GM12878 (cell line): ENCODE measurements around the gene MYCT1. TPM values are rescaled to one million over a fixed set of nuclear protein-coding genes. Genes with fewer than 3 reads are reported as not detected.
A peak's percentile ranks its signal among the peaks of the same experiment; 100 is the strongest.

ENCODE experiments used
- ATAC-seq: fragments of 200-7000 bp; cut with Tn5 transposase; 3 replicates; pipeline ENCODE4 v1.9.1; 2020; ENCODE audit warnings: mild to moderate bottlenecking, moderate library complexity
- BruUV-seq: library from RNA; stranded (reverse); fragments of 400-500 nt; replicated peaks from 2 replicates; lab custom pipeline; 2021; lab: Mats Ljungman, UMichigan
- CTCF ChIA-PET: fragments of 300-600 bp; sonication (Branson Sonifier 250); formaldehyde crosslinking; extraction: SDS; loops from one replicate; lab custom pipeline; 2021; ENCODE audit warnings: inconsistent platforms; lab: Yijun Ruan, JAX
- POLR2A ChIA-PET: fragments of 350-600 bp; formaldehyde crosslinking; extraction: SDS; loops from one replicate; lab custom pipeline; 2021; ENCODE audit warnings: inconsistent platforms; lab: Charles Lee
- RAD21 ChIA-PET: fragments of 300-600 bp; sonication (Branson Sonifier 250); formaldehyde crosslinking; loops from one replicate; lab custom pipeline; 2023; ENCODE audit warnings: antibody characterized with exemption; ENCODE audit not compliant: unreplicated experiment; lab: Charles Lee
- SMC1A ChIA-PET: fragments of 300-600 bp; sonication (Branson Sonifier 250); formaldehyde crosslinking; loops from one replicate; lab custom pipeline; 2023; ENCODE audit not compliant: unreplicated experiment, uncharacterized antibody; lab: Charles Lee
- DNase-seq: peaks from one replicate; pipeline ENCODE4 v3.0.0-alpha.2; 2011; ENCODE audit warnings: low read depth, low spot score
- FAIRE-seq: peaks from 3 replicates; lab custom pipeline; 2011; peaks lifted over from hg19 to GRCh38; lab: Jason Lieb, UNC
- H2AFZ ChIP-seq: 2 replicates; pipeline ENCODE4 v1.6.0; 2011; ENCODE audit warnings: low read depth, low read length, control low read depth; ENCODE audit not compliant: control insufficient read depth
- H3K27ac ChIP-seq: 2 replicates; pipeline ENCODE4 v1.5.1; 2011; ENCODE audit warnings: control low read depth; ENCODE audit not compliant: control insufficient read depth, insufficient read depth
- H3K27me3 ChIP-seq, 2 experiments: replicated peaks in 1 of 2; 2 replicates each; pipeline versions ENCODE4 v1.6.0 to v1.6.1; 2011; ENCODE audit warnings: low read length in 1 of 2; ENCODE audit not compliant: control insufficient read depth in 2 of 2, insufficient read depth in 2 of 2
- H3K36me3 ChIP-seq, 2 experiments: 2 replicates each; pipeline ENCODE4 v1.5.1; 2011; ENCODE audit warnings: low read length in 1 of 2; ENCODE audit not compliant: control insufficient read depth in 2 of 2, insufficient read depth in 2 of 2
- H3K4me1 ChIP-seq: 2 replicates; pipeline ENCODE4 v1.6.1; 2011; ENCODE audit warnings: mild to moderate bottlenecking, low read length, moderate library complexity, mixed read lengths; ENCODE audit not compliant: control insufficient read depth, insufficient read depth
- H3K4me2 ChIP-seq: 2 replicates; pipeline ENCODE4 v1.6.0; 2011; ENCODE audit warnings: control low read depth; ENCODE audit not compliant: control insufficient read depth, insufficient read depth
- H3K4me3 ChIP-seq: fragments of 200-600 bp; sonication (generic); 2 replicates; pipeline ENCODE4 v1.5.1; 2016
- H3K79me2 ChIP-seq: 2 replicates; pipeline ENCODE4 v1.6.0; 2011; ENCODE audit warnings: low read length; ENCODE audit not compliant: control insufficient read depth, insufficient read depth
- H3K9ac ChIP-seq: 2 replicates; pipeline ENCODE4 v1.8.0; 2011; ENCODE audit warnings: low read length, control low read depth, mixed read lengths; ENCODE audit not compliant: control insufficient read depth, insufficient read depth
- H3K9me3 ChIP-seq: replicated peaks from 3 replicates; pipeline ENCODE4 v1.5.1; 2011; ENCODE audit warnings: mild to moderate bottlenecking, low read length; ENCODE audit not compliant: control insufficient read depth, insufficient read depth
- H4K20me1 ChIP-seq: 2 replicates; pipeline ENCODE4 v1.6.0; 2011; ENCODE audit not compliant: control insufficient read depth, insufficient read depth
- CEBPZ ChIP-seq: fragments of 150-350 bp; IDR thresholded peaks from 2 replicates; pipeline ENCODE4 v1.6.1; 2016; ENCODE audit warnings: low read depth, low read length
- E4F1 ChIP-seq: fragments of 450-650 bp; IDR thresholded peaks from 2 replicates; pipeline ENCODE4 v1.6.1; 2018; ENCODE audit warnings: borderline replicate concordance, mild to moderate bottlenecking; ENCODE audit not compliant: partially characterized antibody
- PAX5 ChIP-seq: IDR thresholded peaks from 2 replicates; pipeline ENCODE4 v1.6.1; 2011; ENCODE audit warnings: low read depth, low read length, borderline replicate concordance
- RUNX3 ChIP-seq: IDR thresholded peaks from 2 replicates; pipeline ENCODE4 v1.6.1; 2012; ENCODE audit warnings: low read length, inconsistent platforms
- SPI1 ChIP-seq: IDR thresholded peaks from 2 replicates; pipeline ENCODE4 v1.6.1; 2011; ENCODE audit warnings: low read depth, mild to moderate bottlenecking, low read length, moderate library complexity, borderline replicate concordance; ENCODE audit not compliant: insufficient read depth
- ZBTB11 ChIP-seq: fragments of 450-650 bp; formaldehyde crosslinking; IDR thresholded peaks from 2 replicates; pipeline ENCODE4 v1.5.0; 2022; ENCODE audit warnings: mild to moderate bottlenecking, missing genetic modification characterization
- WGBS: methylation state at CpG from one replicate; pipeline ENCODE4 v1.1.6; 2016; ENCODE audit warnings: low lambda C conversion rate; ENCODE audit not compliant: insufficient replicate concordance, insufficient coverage; ENCODE audit errors: missing lambda C conversion rate; 5-methylcytosine and 5-hydroxymethylcytosine counted together
- in situ Hi-C: fragments of 300-500 bp; cut with MboI; formaldehyde crosslinking; loops from 9 replicates; pipeline ENCODE4 v1.14.3; 2018; ENCODE audit warnings: mixed read lengths
- intact Hi-C: fragments of 100-400 bp; cut with micrococcal nuclease; formaldehyde crosslinking; loops from one replicate; pipeline ENCODE4 v1.14.2; 2022; ENCODE audit not compliant: unreplicated experiment
- polyA plus RNA-seq, 11 experiments: library from polyadenylated mRNA; depleted of rRNA in 4 of 11; unstranded in 6 of 11; stranded (reverse) in 5 of 11; fragments of >200 nt; fragmentation: Nextera tagmentation in 4 of 11; fragmentation: Illumina TruSeq in 1 of 11; extraction: Ambion mirVana in 4 of 11; extraction: Trizol in 1 of 11; gene quantifications; 1 replicate in 1 of 11; 2 replicates in 10 of 11; pipeline versions ENCODE4 v1.2.1 to v1.2.3, GENCODE V29; 2011 to 2016; ENCODE audit warnings: inconsistent platforms in 2 of 11, missing spikeins in 2 of 11, low read depth in 1 of 11
- total RNA-seq, 4 experiments: library from RNA; depleted of rRNA in 3 of 4; stranded (reverse); fragments of >200 nt in 3 of 4; fragmentation: Illumina TruSeq in 1 of 4; extraction: Trizol in 1 of 4; gene quantifications; 2 replicates each; pipeline versions ENCODE4 v1.2.1 to v1.2.3, GENCODE V29; 2013 to 2021

MYCT1 gene
- total and polyA plus RNA-seq, 10 of the 15 experiments (the other 5 are each of a cell fraction or from before 2014, with no cell fraction given), result 0.15 TPM; not detected in 9

GRCh38 chr6:152673236-152673635, 24.5 kb upstream of the MYCT1 start (continued):
- no peak for TF ChIP-seq CEBPZ
- TF ChIP-seq RUNX3, result no peak
- TF ChIP-seq ZBTB11 (CRISPR knock-in tag), result no peak

DNA sequence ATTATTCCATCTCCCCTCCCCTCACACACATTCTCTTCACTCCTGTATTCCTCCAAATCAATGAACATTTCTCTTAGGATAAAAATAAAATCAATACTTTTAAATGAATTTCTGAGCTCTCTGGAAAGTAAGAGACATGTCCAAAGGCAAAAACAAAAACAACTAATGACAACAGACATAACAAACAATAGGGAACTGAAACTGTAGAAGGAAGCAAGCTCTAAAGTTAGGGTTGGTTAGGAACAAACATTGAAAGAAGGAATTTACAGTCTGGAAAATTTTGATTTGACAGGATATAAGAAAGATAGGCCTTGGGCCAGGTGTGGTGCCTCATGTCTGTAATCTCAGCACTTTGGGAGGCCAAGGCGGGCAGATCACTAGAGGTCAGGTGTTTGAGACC, 17.5 kb upstream of the MYCT1 start:
- Histone ChIP-seq H3K79me2 (no peaks in the 10 kb centered on the region), H3K27ac (no peak overlapping the region), H4K20me1 (no peaks in the 10 kb centered on the region), H3K4me1 (no peaks in the 10 kb centered on the region), H3K4me3 (no peak overlapping the region), H2AFZ (no peak overlapping the region), H3K27me3 (no peaks in the 10 kb centered on the region), H3K36me3 (no peaks in the 10 kb centered on the region), H3K9ac (no peak overlapping the region), H3K4me2 (no peak overlapping the region), H3K9me3 (no peaks in the 10 kb centered on the region)
- DNase-seq (no peak), ATAC-seq (no peak), FAIRE-seq (no peak)
- ChIA-PET CTCF (no interaction called here), RAD21 (no interaction called here), SMC1A (interaction anchor here (0.6 to 1.2 kb wide), 3 partner anchors 84 to 152 kb away, joined by 3 to 4 read pairs (median 4); no protein-coding TSS in a partner anchor), POLR2A (no interaction called here)
- intact Hi-C loops, result no loop called here
- WGBS, result 0% methylated on average over 1 of the region's 1 CpG
- TF ChIP-seq PAX5, result no peak
- no peak for TF ChIP-seq ZBTB11 (CRISPR knock-in tag)
- TF ChIP-seq SPI1, result peak; percentile 51; the same call in 1 of the 2 replicates
- no peak for TF ChIP-seq E4F1
- no TSS peak for BruUV-seq
- in situ Hi-C loops, result no loop called here
